ENCODE results near the gene OSBPL9.

DNA sequence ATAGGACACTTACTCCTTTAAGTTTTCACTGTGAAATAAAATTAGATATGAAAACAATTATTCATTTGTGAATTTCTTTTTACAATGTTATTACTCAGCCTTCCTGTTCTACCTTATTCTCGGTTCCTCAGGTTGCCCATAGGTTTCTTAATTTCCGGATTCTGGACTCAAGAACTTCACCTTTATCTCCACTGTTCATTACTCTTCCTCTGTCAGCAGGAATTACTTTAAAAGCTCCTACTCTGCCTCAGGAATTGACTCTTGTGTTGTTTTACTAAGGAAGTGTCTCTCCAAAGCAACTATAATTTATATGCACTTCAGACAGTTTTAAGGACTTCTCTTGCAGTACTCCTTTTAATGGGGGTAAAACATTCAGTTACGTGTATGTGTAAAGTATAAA, 123.8 kb downstream of the OSBPL9 start:
- TF ChIP-seq, protein P1, sequence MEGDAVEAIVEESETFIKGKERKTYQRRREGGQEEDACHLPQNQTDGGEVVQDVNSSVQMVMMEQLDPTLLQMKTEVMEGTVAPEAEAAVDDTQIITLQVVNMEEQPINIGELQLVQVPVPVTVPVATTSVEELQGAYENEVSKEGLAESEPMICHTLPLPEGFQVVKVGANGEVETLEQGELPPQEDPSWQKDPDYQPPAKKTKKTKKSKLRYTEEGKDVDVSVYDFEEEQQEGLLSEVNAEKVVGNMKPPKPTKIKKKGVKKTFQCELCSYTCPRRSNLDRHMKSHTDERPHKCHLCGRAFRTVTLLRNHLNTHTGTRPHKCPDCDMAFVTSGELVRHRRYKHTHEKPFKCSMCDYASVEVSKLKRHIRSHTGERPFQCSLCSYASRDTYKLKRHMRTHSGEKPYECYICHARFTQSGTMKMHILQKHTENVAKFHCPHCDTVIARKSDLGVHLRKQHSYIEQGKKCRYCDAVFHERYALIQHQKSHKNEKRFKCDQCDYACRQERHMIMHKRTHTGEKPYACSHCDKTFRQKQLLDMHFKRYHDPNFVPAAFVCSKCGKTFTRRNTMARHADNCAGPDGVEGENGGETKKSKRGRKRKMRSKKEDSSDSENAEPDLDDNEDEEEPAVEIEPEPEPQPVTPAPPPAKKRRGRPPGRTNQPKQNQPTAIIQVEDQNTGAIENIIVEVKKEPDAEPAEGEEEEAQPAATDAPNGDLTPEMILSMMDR (conservative IDR thresholded peaks at IDR 0.05; ENCODE audit: low read depth, low read length) = no peak
- TF ChIP-seq EZH2 (IDR thresholded peaks at IDR 0.05; ENCODE audit: borderline replicate concordance, low read depth, low read length, poor library complexity, severe bottlenecking) = no peak

All from A673 (cell line).